Measurements from ENCODE around the gene MYO3B.

DNA sequence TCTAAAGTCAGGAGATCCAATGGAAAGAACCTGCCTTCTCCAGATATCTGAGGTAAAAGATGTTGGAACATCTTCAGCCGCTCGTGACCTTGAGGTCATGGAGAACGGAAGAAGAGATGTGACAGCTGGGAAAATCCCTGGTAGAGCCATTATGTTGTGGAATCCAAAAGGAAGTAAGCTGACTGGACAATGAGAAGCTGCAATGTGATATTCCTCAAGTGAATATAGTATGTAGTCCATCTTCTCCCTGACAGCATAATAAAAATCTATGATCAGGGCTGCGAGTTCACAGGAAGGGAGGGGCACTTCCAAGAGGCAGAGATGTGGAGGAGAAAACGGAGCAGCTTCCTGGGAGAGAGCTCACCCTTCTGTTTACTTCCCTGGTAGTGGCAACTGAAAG, 336.2 kb downstream of the MYO3B start:
- TF ChIP-seq, protein P1, sequence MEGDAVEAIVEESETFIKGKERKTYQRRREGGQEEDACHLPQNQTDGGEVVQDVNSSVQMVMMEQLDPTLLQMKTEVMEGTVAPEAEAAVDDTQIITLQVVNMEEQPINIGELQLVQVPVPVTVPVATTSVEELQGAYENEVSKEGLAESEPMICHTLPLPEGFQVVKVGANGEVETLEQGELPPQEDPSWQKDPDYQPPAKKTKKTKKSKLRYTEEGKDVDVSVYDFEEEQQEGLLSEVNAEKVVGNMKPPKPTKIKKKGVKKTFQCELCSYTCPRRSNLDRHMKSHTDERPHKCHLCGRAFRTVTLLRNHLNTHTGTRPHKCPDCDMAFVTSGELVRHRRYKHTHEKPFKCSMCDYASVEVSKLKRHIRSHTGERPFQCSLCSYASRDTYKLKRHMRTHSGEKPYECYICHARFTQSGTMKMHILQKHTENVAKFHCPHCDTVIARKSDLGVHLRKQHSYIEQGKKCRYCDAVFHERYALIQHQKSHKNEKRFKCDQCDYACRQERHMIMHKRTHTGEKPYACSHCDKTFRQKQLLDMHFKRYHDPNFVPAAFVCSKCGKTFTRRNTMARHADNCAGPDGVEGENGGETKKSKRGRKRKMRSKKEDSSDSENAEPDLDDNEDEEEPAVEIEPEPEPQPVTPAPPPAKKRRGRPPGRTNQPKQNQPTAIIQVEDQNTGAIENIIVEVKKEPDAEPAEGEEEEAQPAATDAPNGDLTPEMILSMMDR (IDR thresholded peaks at IDR 0.05) = no peak
- TF ChIP-seq POLR2A (IDR thresholded peaks at IDR 0.05) = no peak
